Thyroid gland (tissue), 4 donors: ENCODE results near the gene SLC25A10.

Experiments used
- CTCF ChIP-seq, 6 experiments: fragments of 200-600 bp in 3 of 6; fragments of 450-650 bp in 3 of 6; sonication (generic) in 3 of 6; IDR thresholded peaks; one replicate each; pipeline ENCODE4 v1.5.1; 2016 to 2019; ENCODE audit warnings: antibody characterized with exemption in 6 of 6, mild to moderate bottlenecking in 2 of 6, inconsistent platforms in 1 of 6, moderate library complexity in 1 of 6
- POLR2A ChIP-seq, 2 donors: fragments of 450-650 bp; IDR thresholded peaks; one replicate each; pipeline ENCODE4 v1.6.1; 2017; ENCODE audit warnings: antibody characterized with exemption in 2 of 2, mild to moderate bottlenecking in 2 of 2, moderate library complexity in 1 of 2

GRCh38 chr17:81686614-81687013 is 25.5 kb upstream of the SLC25A10 start:
- TF ChIP-seq CTCF (IDR thresholded peaks at IDR 0.05) = no peak
- no peak for TF ChIP-seq POLR2A (IDR thresholded peaks at IDR 0.05)
